ENCODE results near the gene DHCR7.

The DHCR7 gene

GRCh38 chr11:71456294-71456693 is 8.1 kb upstream of the DHCR7 start:
- no peak for DNase-seq

DNA sequence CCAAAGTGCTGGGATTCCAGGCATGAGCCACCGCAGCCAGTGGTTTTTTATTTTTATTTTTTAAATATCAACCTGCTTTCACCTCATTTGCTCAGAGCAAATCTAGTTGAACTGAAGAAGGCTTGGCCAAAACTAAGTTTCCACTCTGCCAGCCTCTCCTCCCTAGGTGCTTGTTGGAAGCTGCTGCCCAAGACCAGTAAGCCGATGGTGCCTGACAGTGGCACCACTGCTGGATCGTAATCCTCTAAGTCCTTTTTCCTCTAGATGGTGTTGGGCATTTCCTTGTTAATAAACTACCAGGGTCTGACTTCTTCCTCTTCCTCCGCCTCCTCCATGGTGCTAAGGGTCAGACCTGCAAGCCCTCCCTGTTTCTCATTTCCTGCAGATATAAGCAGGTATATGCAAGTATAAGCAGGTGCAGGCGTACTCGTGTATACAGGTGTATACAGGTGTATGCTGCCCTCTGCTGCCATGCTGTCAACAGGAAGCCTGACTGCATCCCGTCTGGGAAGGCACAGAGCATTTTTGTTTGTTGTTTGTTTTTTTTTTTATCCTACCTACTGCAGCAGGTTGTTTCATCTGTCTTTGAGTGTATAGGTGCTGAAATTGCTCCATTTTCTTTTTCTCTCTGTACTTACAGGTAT is 6.4 kb upstream of the DHCR7 start:
- no peak for DNase-seq

DNA sequence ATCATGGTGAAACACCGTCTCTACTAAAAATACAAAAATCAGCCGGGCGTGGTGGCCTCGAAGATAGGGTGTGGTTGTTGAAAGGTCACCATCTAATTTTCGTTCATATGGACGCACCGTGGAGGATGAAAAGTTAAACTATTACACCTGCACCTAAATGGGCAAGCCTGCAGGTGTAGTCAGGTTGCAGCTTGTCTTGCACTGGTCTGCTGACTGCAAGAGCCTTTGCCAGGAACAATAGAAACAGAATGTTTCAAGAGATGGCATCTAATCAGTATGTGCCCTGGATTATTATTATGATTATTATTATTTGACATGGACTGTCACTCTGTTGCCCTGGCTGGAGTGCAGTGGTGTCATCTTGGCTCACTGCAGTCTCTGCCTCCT is 5.7 kb upstream of the DHCR7 start:
- no peak for DNase-seq

GRCh38 chr11:71453037-71453917 is 5.1 kb upstream of the DHCR7 start, which contains the start of gene NADSYN1:
TSS of gene NADSYN1 (plus strand) at chr11:71453203. CDS start at chr11:71453297, 94 bp downstream.
- peak; percentile 36 for DNase-seq

DNA sequence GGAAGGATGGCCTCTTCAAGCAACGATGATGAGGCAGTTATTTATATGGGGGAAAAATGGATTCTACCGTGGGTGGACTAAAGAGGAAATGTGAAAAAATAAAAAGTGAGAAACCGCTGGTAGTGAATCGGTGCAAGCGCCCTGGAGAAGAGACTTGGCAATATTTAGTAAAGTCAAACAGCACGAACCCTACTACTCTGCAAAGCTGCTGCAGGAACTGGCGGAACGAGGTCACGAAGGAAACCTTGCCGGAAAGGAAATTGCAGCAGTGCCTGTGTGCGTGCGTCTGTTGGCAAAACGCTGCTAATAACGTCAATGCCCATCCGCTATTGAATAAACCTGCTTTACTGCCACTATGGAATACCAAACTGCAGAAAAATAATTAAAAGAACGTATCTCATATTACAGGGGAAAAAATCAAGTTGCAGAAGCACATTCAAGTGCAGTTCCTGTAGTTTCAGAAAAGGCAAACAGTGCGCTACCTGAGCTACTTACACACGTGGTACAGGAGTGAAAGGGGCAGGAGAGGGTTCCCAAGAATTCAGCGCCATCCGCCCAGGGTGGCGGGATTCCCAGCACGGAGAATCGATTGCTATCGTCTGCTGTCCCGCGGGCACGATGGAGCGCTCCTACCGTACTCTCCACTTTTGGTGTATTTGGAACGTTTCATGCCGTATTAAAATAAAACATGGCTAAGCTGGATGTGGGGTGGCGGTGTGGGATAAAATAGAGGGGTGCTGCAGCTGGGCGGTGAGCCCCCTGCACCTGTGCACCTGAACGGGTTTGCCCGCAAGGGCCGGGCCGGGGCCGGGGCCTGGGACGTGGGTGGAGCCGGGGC is 4.2 kb upstream of the DHCR7 start:
- DNase-seq, result no peak

DNA sequence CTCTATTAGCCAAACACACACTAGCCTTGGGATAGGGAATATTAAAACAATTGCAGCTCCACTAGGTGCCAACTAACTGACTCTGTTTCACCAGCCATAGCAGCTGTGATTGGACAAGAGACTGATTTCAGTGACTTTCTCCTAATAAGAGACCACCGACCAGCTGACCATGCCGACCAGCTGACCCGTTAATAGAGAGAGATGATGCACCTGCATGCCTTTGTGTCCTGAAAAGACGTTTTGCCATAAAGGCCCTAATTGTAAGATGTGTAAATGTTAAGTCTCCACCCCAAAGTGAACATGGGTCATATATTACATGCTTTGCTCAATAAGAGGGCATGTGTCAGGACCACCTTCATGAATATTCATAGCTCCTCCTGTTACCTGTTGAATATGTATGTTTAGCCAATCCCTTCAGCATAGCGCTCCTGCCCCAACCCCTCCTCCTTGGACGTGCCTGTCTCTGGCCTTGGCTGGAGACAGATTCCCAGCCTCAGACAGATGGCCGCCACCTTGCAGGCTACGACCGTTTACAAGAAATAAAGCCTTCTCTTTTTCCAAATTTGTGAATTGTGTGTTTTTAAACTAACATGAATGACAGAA is 3.5 kb upstream of the DHCR7 start:
- DNase-seq, result no peak

GRCh38 chr11:71450939-71451338 is 2.7 kb upstream of the DHCR7 start:
- no peak for DNase-seq

- no peak for DNase-seq
Observed at GRCh38 chr11:71450507-71450906, 2.3 kb upstream of the DHCR7 start.

- no peak for DNase-seq
Observed at GRCh38 chr11:71449596-71449995, 1.4 kb upstream of the DHCR7 start.

GRCh38 chr11:71447791-71448256 is 369 bp downstream of the DHCR7 start:
- no peak for DNase-seq

DNA sequence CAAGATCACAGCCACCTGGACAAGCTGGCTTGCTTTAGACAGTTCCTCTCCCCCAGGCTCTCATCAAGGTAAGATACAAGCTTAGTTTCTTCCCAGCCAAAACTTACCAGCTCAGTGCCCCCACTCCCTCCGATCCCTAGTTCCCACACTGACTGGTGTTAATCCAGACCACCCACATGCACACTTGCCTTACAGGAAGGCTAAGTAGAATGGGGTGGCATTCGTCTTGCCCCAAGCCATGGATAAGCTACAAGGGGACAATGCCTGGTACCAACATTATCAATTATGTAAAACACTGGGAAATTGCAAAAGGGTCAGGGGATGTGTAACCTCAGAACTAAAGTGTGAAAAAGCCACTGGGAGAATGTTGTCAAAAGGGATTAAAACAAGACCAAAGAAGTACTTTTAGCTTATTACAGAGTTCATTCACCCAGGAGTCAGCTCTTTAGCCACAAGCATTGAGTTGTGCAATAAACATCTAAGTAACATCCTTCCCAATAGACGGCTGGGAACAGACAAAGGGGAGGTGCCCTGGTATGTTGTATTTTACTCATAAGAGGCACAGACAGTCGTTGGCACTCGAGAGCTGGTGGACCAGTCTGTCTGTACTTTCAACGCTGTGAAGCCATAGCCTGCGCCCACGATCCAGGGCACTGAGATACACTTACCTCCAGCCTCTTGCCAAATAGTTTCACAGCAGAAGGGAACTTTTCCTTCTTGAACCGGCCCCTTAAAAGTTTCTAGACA is 1.1 kb downstream of the DHCR7 start:
- DNase-seq, result no peak

- no peak for DNase-seq
Observed at GRCh38 chr11:71446150-71446549, 2.0 kb downstream of the DHCR7 start.

- no peak for DNase-seq
Observed at GRCh38 chr11:71444811-71445210, 3.4 kb downstream of the DHCR7 start.

GRCh38 chr11:71443736-71444445 is 4.3 kb downstream of the DHCR7 start:
- no peak for DNase-seq

- DNase-seq, result no peak
Observed at GRCh38 chr11:71442880-71443279, 5.3 kb downstream of the DHCR7 start.

DNA sequence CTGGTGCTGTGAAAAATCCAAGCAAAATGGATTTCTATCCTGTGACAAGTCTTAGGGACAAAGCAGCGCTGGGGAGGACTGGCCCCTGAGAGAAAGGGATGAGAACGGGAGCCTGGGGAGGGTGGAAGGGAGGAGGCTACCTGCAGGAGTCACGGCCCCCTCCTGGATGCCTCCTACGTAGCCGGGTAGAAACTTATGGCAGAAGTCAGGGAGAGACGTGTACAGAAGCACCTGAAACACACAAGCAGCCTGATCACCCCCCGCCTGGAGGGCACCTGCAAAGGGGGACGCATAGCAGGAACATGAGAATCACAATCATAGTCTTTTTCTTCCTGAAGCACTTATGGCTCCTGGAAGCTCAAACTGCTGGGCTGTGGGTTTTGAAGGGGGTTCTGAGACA is 6.1 kb downstream of the DHCR7 start:
- DNase-seq, result no peak

- DNase-seq, result no peak
Observed at GRCh38 chr11:71441251-71441650, 6.9 kb downstream of the DHCR7 start.

DNA sequence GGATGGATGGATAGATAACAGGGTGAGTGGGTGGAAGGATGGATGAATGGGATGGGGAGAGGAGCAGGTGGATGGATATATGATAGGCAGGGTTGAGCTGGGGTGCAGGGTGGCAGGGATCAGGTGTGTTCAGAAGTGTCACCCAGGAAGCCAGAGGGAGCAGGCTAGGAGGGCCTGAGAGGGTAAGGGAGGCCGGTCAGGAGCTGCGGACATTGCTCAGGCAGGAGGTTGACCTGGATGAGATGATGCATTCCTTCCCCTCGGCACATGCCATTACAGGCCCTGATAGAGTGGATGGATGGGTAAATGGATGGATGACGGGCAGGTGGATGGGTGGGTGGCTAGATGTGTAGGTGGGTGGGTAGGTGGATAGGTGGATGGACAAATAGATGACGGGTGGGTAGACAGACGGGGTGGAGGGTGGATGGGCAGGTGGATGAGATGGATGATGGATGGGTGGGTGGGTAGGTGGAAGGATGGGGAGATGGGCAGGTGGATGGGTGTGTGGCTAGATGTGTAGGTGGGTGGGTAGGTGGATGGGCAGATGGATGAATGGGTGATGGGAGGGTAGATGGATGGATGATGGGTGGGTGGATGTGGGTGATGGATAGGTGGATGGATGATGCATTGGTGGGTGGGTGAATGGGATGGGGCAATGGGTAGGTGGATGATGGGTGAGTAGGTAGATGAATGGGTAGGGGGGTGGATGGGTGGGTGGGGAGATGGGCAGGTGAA is 8.0 kb downstream of the DHCR7 start:
- DNase-seq, result no peak

DNA sequence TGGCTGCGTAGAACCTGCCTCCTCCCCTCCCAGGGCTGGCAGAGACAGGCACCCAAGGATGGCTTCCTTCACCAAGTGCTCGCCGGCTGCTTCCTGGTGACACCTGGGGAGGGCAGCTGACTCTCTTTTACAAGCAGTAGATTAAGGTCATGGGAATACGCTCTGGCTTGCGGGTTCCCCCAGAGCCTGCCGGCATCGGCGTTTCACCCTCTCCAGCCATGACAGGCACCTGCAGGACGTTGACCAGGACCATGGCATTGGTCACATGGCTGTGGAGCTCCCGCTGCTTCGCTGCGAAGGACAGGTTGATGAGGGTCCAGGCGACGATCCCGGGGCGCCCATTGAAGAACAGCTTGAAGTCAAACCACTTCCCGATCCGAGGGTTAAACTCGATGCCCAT is 9.5 kb downstream of the DHCR7 start:
- DNase-seq, result no peak

GRCh38 chr11:71437879-71438278 is 10.3 kb downstream of the DHCR7 start:
- DNase-seq, result no peak

- DNase-seq, result no peak
Observed at GRCh38 chr11:71437399-71437798, 10.8 kb downstream of the DHCR7 start.
